ENCODE data around the gene SPECC1.

The SPECC1 gene

DNA sequence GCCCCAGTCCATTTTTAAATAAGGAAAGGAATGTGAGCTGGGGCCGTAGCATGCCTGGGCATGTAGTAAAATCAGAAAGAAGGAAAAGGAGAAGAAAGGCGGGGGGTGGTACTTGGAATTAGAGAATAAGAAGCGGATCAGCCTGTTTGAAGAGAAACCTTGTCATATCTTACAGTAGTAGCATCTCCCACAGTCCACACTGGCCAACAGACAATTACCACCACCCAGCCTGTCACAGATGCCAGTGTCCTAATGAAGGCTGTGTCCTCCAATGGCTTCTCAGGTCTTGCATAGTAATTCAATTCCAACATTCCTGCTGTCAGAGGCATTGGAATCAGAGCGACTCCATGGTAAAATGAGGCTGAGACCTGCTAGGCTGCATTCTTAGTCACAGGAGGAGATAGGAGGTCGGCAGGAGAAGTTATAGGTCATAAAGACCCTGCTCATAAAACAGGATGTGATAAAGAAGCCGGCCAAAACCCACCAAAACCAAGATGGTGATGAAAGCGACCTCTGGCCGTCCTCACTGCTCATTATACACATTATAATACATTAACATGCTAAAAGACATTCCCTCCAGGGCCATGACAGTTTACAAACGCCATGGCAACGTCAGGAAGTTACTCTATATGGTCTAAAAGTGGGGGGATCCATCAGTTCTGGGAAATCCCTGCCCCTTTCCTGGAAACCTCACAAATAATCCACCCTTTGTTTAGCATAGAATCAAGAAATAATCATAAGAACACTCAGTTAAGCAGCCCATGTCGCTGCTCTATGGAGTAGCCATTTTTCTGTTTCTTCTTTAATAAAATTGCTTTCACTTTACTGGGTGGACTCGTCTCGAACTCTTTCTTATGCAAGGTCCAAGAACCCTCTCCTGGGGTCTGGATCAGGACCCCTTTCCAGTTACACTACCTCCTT is 22.0 kb upstream of the SPECC1 start:
- Histone ChIP-seq H3K4me3 (ENCODE audit: low read length in 2 of 2) (no peak overlapping the region), H3K9ac (ENCODE audit: low read depth in 1 of 2, low read length in 2 of 2) (no peak overlapping the region), H3K36me3 (ENCODE audit: control insufficient read depth in 2 of 2, insufficient read depth in 2 of 2, low read length in 2 of 2) (no peaks in the 10 kb centered on the region), H3K9me3 (ENCODE audit: control insufficient read depth in 2 of 2, low read length in 2 of 2) (no peaks in the 10 kb centered on the region), H3K27me3 (ENCODE audit: control insufficient read depth in 2 of 2, insufficient read depth in 2 of 2, low read length in 2 of 2) (no peaks in the 10 kb centered on the region), H3K4me1 (ENCODE audit: control insufficient read depth in 2 of 2, insufficient read depth in 2 of 2, low read length in 2 of 2) (no peaks in the 10 kb centered on the region), H3K27ac (ENCODE audit: low read depth in 2 of 2, low read length in 2 of 2) (no peak overlapping the region)

DNA sequence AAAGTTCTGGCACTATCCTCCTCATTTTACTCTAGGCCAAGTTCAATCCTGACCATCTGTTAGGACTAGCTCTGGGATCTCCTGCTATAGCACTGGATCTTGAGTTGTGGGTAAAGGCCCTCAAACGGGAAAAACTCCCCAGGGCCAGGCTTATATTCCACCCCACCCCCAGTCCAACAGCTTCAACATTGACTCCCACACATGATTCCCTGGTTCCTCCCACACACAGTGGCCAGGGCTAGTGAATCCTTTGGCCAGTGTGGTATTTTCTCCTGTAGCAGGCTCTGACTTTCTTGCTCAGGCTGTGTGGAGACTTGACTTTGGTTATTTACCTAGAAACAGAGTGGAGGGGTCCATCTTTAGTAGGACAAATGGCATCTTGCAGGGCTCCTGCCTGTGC is 21.3 kb upstream of the SPECC1 start:
- Histone ChIP-seq H3K36me3 (ENCODE audit: control insufficient read depth in 2 of 2, insufficient read depth in 2 of 2, low read length in 2 of 2) (no peaks in the 10 kb centered on the region), H3K4me3 (ENCODE audit: low read length in 2 of 2) (no peak overlapping the region), H3K4me1 (ENCODE audit: control insufficient read depth in 2 of 2, insufficient read depth in 2 of 2, low read length in 2 of 2) (peaks cover 0 to 1% of the 10 kb centered on the region in 2 donors), H3K9me3 (ENCODE audit: control insufficient read depth in 2 of 2, low read length in 2 of 2) (no peaks in the 10 kb centered on the region), H3K27me3 (ENCODE audit: control insufficient read depth in 2 of 2, insufficient read depth in 2 of 2, low read length in 2 of 2) (no peaks in the 10 kb centered on the region), H3K27ac (ENCODE audit: low read depth in 2 of 2, low read length in 2 of 2) (no peak overlapping the region), H3K9ac (ENCODE audit: low read depth in 1 of 2, low read length in 2 of 2) (no peak overlapping the region)

DNA sequence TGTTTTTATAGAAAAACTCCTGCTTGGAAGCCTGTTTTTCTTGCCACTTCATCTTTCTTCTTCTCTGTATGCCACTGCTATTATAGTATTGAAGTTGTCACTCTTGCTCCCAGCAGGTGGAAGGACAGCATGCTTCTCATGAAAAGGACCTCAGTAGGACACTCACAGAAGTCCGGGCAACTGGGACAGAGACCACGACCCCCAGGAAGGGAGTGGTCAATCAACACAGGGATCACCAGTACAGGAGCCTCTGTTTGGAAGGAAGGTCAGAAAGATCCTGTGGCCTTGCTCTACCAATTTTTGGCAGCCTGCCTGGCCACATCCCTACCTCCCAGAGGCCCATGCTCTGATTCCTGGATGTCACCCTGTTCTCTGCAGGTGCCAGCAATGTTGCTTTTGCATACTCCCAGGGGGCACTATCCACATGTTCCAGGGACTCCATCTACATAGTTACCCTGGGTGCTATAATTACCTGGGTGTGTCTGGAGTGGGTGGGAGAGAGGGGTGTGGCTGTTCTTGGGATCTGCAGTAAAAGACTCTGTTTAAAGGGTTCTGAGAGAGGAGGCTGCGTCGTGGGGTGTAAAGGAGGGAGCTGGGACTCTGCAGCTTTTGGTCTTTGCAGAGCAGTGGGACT is 17.8 kb upstream of the SPECC1 start:
- Histone ChIP-seq H3K27ac (ENCODE audit: low read depth in 2 of 2, low read length in 2 of 2) (no peak overlapping the region), H3K9ac (ENCODE audit: low read depth in 1 of 2, low read length in 2 of 2) (no peak overlapping the region), H3K4me3 (ENCODE audit: low read length in 2 of 2) (no peak overlapping the region), H3K36me3 (ENCODE audit: control insufficient read depth in 2 of 2, insufficient read depth in 2 of 2, low read length in 2 of 2) (no peaks in the 10 kb centered on the region), H3K27me3 (ENCODE audit: control insufficient read depth in 2 of 2, insufficient read depth in 2 of 2, low read length in 2 of 2) (peaks cover 0 to under 1% of the 10 kb centered on the region in 2 donors), H3K4me1 (ENCODE audit: control insufficient read depth in 2 of 2, insufficient read depth in 2 of 2, low read length in 2 of 2) (peaks cover 0 to 4% of the 10 kb centered on the region in 2 donors), H3K9me3 (ENCODE audit: control insufficient read depth in 2 of 2, low read length in 2 of 2) (no peaks in the 10 kb centered on the region)

- Histone ChIP-seq H3K27me3 (ENCODE audit: control insufficient read depth in 2 of 2, insufficient read depth in 2 of 2, low read length in 2 of 2) (peaks cover 0 to 3% of the 10 kb centered on the region in 2 donors), H3K4me3 (ENCODE audit: low read length in 2 of 2) (no peak overlapping the region), H3K9me3 (ENCODE audit: control insufficient read depth in 2 of 2, low read length in 2 of 2) (no peaks in the 10 kb centered on the region), H3K27ac (ENCODE audit: low read depth in 2 of 2, low read length in 2 of 2) (no peak overlapping the region), H3K9ac (ENCODE audit: low read depth in 1 of 2, low read length in 2 of 2) (no peak overlapping the region), H3K36me3 (ENCODE audit: control insufficient read depth in 2 of 2, insufficient read depth in 2 of 2, low read length in 2 of 2) (no peaks in the 10 kb centered on the region), H3K4me1 (ENCODE audit: control insufficient read depth in 2 of 2, insufficient read depth in 2 of 2, low read length in 2 of 2) (peaks cover 0 to 4% of the 10 kb centered on the region in 2 donors)
Measured at GRCh38 chr17:19992803-19993713, 16.1 kb upstream of the SPECC1 start.

- H3K9ac ChIP-seq (ENCODE audit: low read depth in 1 of 2, low read length in 2 of 2) = no peak overlapping the region
- H3K4me1 ChIP-seq (ENCODE audit: control insufficient read depth in 2 of 2, insufficient read depth in 2 of 2, low read length in 2 of 2) = peaks cover 0 to 4% of the 10 kb centered on the region in 2 donors
- no peak overlapping the region for H3K27ac ChIP-seq (ENCODE audit: low read depth in 2 of 2, low read length in 2 of 2)
- H3K9me3 ChIP-seq (ENCODE audit: control insufficient read depth in 2 of 2, low read length in 2 of 2) = no peaks in the 10 kb centered on the region
- H3K4me3 ChIP-seq (ENCODE audit: low read length in 2 of 2) = no peak overlapping the region
- H3K36me3 ChIP-seq (ENCODE audit: control insufficient read depth in 2 of 2, insufficient read depth in 2 of 2, low read length in 2 of 2) = no peaks in the 10 kb centered on the region
- H3K27me3 ChIP-seq (ENCODE audit: control insufficient read depth in 2 of 2, insufficient read depth in 2 of 2, low read length in 2 of 2) = peaks cover 0 to 3% of the 10 kb centered on the region in 2 donors
Measured at GRCh38 chr17:19996086-19996485, 13.1 kb upstream of the SPECC1 start.

DNA sequence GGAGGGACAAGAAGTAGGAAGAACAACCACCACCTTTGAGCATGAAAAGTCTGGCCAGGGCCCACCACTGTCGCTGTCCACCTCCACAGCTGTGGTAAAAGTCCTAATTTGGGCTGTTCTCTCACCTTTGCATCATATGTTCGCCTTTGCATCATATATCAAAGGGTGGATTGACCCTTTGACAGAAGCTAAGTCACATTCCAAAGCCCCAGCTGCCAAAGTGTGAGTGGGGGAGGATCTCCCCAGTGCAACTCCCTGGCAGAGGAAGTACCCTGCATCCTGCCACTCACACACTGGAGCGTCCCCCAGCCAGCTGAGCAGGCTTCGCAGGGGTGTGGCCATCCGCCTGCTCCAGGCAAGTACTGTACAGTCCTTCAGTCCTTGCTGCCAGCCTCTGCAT is 12.7 kb upstream of the SPECC1 start:
- no peak overlapping the region for H3K9ac ChIP-seq (ENCODE audit: low read depth in 1 of 2, low read length in 2 of 2)
- H3K27me3 ChIP-seq (ENCODE audit: control insufficient read depth in 2 of 2, insufficient read depth in 2 of 2, low read length in 2 of 2) = peaks cover 0 to 3% of the 10 kb centered on the region in 2 donors
- H3K4me1 ChIP-seq (ENCODE audit: control insufficient read depth in 2 of 2, insufficient read depth in 2 of 2, low read length in 2 of 2) = peaks cover 0 to 4% of the 10 kb centered on the region in 2 donors
- H3K36me3 ChIP-seq (ENCODE audit: control insufficient read depth in 2 of 2, insufficient read depth in 2 of 2, low read length in 2 of 2) = no peaks in the 10 kb centered on the region
- H3K9me3 ChIP-seq (ENCODE audit: control insufficient read depth in 2 of 2, low read length in 2 of 2) = no peaks in the 10 kb centered on the region
- no peak overlapping the region for H3K4me3 ChIP-seq (ENCODE audit: low read length in 2 of 2)
- H3K27ac ChIP-seq (ENCODE audit: low read depth in 2 of 2, low read length in 2 of 2) = no peak overlapping the region

- Histone ChIP-seq H3K4me1 (ENCODE audit: control insufficient read depth in 2 of 2, insufficient read depth in 2 of 2, low read length in 2 of 2) (peaks cover 12 to 16% of the 10 kb centered on the region in 2 donors), H3K4me3 (ENCODE audit: low read length in 2 of 2) (peak overlapping the region; percentile 77 to 80), H3K36me3 (ENCODE audit: control insufficient read depth in 2 of 2, insufficient read depth in 2 of 2, low read length in 2 of 2) (no peaks in the 10 kb centered on the region), H3K9ac (ENCODE audit: low read depth in 1 of 2, low read length in 2 of 2) (peak overlapping the region; percentile 49 to 58), H3K9me3 (ENCODE audit: control insufficient read depth in 2 of 2, low read length in 2 of 2) (no peaks in the 10 kb centered on the region), H3K27me3 (ENCODE audit: control insufficient read depth in 2 of 2, insufficient read depth in 2 of 2, low read length in 2 of 2) (peaks cover 14 to 19% of the 10 kb centered on the region in 2 donors), H3K27ac (ENCODE audit: low read depth in 2 of 2, low read length in 2 of 2) (no peak overlapping the region)
Measured at GRCh38 chr17:20008242-20009051, 712 bp upstream of the SPECC1 start.

GRCh38 chr17:20009052-20009301 is 182 bp upstream of the SPECC1 start:
- Histone ChIP-seq H3K4me3 (ENCODE audit: low read length in 2 of 2) (peak overlapping the region; percentile 77 to 80), H3K36me3 (ENCODE audit: control insufficient read depth in 2 of 2, insufficient read depth in 2 of 2, low read length in 2 of 2) (no peaks in the 10 kb centered on the region), H3K4me1 (ENCODE audit: control insufficient read depth in 2 of 2, insufficient read depth in 2 of 2, low read length in 2 of 2) (peaks cover 12 to 16% of the 10 kb centered on the region in 2 donors), H3K9me3 (ENCODE audit: control insufficient read depth in 2 of 2, low read length in 2 of 2) (no peaks in the 10 kb centered on the region), H3K27ac (ENCODE audit: low read depth in 2 of 2, low read length in 2 of 2) (no peak overlapping the region), H3K9ac (ENCODE audit: low read depth in 1 of 2, low read length in 2 of 2) (peak overlapping the region; percentile 49 to 58), H3K27me3 (ENCODE audit: control insufficient read depth in 2 of 2, insufficient read depth in 2 of 2, low read length in 2 of 2) (peaks cover 17 to 19% of the 10 kb centered on the region in 2 donors)

- H3K27me3 ChIP-seq (ENCODE audit: control insufficient read depth in 2 of 2, insufficient read depth in 2 of 2, low read length in 2 of 2) = peaks cover 17 to 19% of the 10 kb centered on the region in 2 donors
- peaks cover 12 to 16% of the 10 kb centered on the region in 2 donors for H3K4me1 ChIP-seq (ENCODE audit: control insufficient read depth in 2 of 2, insufficient read depth in 2 of 2, low read length in 2 of 2)
- peak overlapping the region; percentile 59 to 77 for H3K4me3 ChIP-seq (ENCODE audit: low read length in 2 of 2)
- H3K27ac ChIP-seq (ENCODE audit: low read depth in 2 of 2, low read length in 2 of 2) = peak overlapping the region; percentile 23 to 37
- peak overlapping the region; percentile 14 to 54 for H3K9ac ChIP-seq (ENCODE audit: low read depth in 1 of 2, low read length in 2 of 2)
- H3K36me3 ChIP-seq (ENCODE audit: control insufficient read depth in 2 of 2, insufficient read depth in 2 of 2, low read length in 2 of 2) = no peaks in the 10 kb centered on the region
- no peaks in the 10 kb centered on the region for H3K9me3 ChIP-seq (ENCODE audit: control insufficient read depth in 2 of 2, low read length in 2 of 2)
Measured at GRCh38 chr17:20010099-20010863, 1.1 kb downstream of the SPECC1 start.

All from mucosa of rectum (tissue), 2 donors.